OCI-LY3 (cell line): Measurements from ENCODE around the gene ATF3.

ENCODE experiments used
- H2AFZ ChIP-seq: fragments of 200-600, 300-600 bp; shearing (Covaris generic); 2 replicates; pipeline ENCODE4 v1.6.0; 2014; ENCODE audit warnings: antibody characterized with exemption, low read depth, low read length
- H3K27ac ChIP-seq: fragments of 200-600, 300-600 bp; sonication (generic); 2 replicates; pipeline ENCODE4 v1.5.1; 2014; ENCODE audit warnings: mild to moderate bottlenecking, low read length, moderate library complexity, mixed read lengths
- H3K27me3 ChIP-seq: fragments of 200-600, 300-600 bp; sonication (generic); 2 replicates; pipeline ENCODE4 v1.6.1; 2014; ENCODE audit warnings: low read depth, low read length, mixed read lengths
- H3K36me3 ChIP-seq: fragments of 200-600, 300-600 bp; sonication (generic); replicated peaks from 2 replicates; pipeline ENCODE3; 2014; ENCODE audit warnings: low read depth, low read length, mixed read lengths
- H3K4me1 ChIP-seq: fragments of 300-600, 200-600 bp; sonication (generic); 2 replicates; pipeline ENCODE4 v1.6.1; 2014; ENCODE audit warnings: low read length, mixed read lengths
- H3K4me2 ChIP-seq: fragments of 200-600, 300-600 bp; sonication (generic); 2 replicates; pipeline ENCODE4 v1.6.1; 2014; ENCODE audit warnings: low read length, mixed read lengths
- H3K4me3 ChIP-seq: fragments of 300-600, 200-600 bp; sonication (generic); 2 replicates; pipeline ENCODE4 v1.5.1; 2014; ENCODE audit warnings: antibody characterized with exemption, mild to moderate bottlenecking, low read length, moderate library complexity
- H3K79me2 ChIP-seq: fragments of 300-600, 200-600 bp; shearing (Covaris generic); 2 replicates; pipeline ENCODE4 v1.6.1; 2014; ENCODE audit warnings: mild to moderate bottlenecking, low read length, mixed read lengths
- H3K9ac ChIP-seq: fragments of 300-600, 200-600 bp; shearing (Covaris generic); 2 replicates; pipeline ENCODE4 v1.6.0; 2014; ENCODE audit warnings: mild to moderate bottlenecking, low read length, moderate library complexity
- H3K9me3 ChIP-seq: fragments of 200-600, 300-600 bp; shearing (Covaris generic); 2 replicates; pipeline ENCODE4 v1.6.1; 2014; ENCODE audit warnings: low read length, mixed read lengths; ENCODE audit not compliant: insufficient read depth
- H4K20me1 ChIP-seq: fragments of 200-600, 300-600 bp; sonication (generic); 2 replicates; pipeline ENCODE4 v1.6.1; 2016; ENCODE audit warnings: low read length, mixed read lengths; ENCODE audit not compliant: insufficient read depth
- EZH2phosphoT487 ChIP-seq: fragments of 200-600 bp; shearing (Covaris generic); IDR thresholded peaks from 2 replicates; pipeline ENCODE4 v1.6.1; 2018; ENCODE audit warnings: antibody characterized with exemption, mixed run types, low read depth
- TF ChIP-seq, protein P1 (sequence below): fragments of 200-600, 300-600 bp; sonication (generic); IDR thresholded peaks from 2 replicates; pipeline ENCODE4 v1.5.1; 2014; ENCODE audit warnings: antibody characterized with exemption, low read length, low read depth

The ATF3 gene

GRCh38 chr1:212624976-212625501 lies 16.5 kb downstream of the ATF3 start:
- no peak overlapping the region for H3K4me3 ChIP-seq
- no peak overlapping the region for H3K4me2 ChIP-seq
- peaks cover 23% of the 10 kb centered on the region for H4K20me1 ChIP-seq
- no peak overlapping the region for H2AFZ ChIP-seq
- H3K4me1 ChIP-seq = peaks cover 7% of the 10 kb centered on the region
- no peak for TF ChIP-seq EZH2phosphoT487
- TF ChIP-seq, protein P1, sequence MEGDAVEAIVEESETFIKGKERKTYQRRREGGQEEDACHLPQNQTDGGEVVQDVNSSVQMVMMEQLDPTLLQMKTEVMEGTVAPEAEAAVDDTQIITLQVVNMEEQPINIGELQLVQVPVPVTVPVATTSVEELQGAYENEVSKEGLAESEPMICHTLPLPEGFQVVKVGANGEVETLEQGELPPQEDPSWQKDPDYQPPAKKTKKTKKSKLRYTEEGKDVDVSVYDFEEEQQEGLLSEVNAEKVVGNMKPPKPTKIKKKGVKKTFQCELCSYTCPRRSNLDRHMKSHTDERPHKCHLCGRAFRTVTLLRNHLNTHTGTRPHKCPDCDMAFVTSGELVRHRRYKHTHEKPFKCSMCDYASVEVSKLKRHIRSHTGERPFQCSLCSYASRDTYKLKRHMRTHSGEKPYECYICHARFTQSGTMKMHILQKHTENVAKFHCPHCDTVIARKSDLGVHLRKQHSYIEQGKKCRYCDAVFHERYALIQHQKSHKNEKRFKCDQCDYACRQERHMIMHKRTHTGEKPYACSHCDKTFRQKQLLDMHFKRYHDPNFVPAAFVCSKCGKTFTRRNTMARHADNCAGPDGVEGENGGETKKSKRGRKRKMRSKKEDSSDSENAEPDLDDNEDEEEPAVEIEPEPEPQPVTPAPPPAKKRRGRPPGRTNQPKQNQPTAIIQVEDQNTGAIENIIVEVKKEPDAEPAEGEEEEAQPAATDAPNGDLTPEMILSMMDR = no peak
- no peak overlapping the region for H3K9ac ChIP-seq
- H3K27ac ChIP-seq = no peak overlapping the region
- peaks cover 24% of the 10 kb centered on the region for H3K36me3 ChIP-seq
- H3K79me2 ChIP-seq = 0 out of 2 replicates have a peak, but pooled peaks cover 3% of the 10 kb centered on the region
- no peaks in the 10 kb centered on the region for H3K9me3 ChIP-seq
- H3K27me3 ChIP-seq = no peaks in the 10 kb centered on the region

DNA sequence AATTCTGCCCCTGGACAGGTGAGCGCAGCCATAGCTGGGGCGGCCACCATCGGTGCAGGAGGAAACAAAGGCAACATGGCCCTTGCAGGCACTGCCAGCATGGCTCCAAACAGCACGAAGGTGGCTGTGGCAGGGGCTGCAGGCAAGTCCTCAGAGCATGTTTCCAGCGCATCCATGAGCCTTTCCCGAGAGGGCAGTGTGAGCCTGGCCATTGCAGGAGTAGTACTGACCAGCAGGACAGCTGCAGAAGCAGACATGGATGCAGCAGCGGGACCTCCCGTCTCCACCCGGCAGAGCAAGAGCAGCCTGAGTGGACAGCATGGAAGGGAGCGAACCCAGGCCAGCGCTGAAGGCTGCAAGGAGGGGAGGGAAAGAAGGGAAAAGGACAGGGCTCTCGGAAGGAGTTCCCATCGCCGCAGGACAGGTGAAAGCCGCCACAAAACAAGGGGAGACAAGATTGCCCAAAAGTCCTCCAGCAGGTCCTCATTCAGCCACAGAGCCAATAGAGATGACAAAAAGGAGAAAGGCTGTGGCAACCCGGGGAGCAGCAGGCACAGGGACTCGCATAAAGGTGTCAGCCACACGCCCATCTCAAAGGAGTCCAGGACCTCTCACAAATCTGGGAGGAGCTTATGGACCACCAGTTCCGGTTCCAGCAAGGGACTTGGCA lies 17.4 kb downstream of the ATF3 start:
- no peak for TF ChIP-seq EZH2phosphoT487
- TF ChIP-seq, protein P1 = no peak
- H4K20me1 ChIP-seq = peaks cover 14% of the 10 kb centered on the region
- peaks cover 15% of the 10 kb centered on the region for H3K4me1 ChIP-seq
- no peaks in the 10 kb centered on the region for H3K9me3 ChIP-seq
- no peaks in the 10 kb centered on the region for H3K79me2 ChIP-seq
- H3K27me3 ChIP-seq = no peaks in the 10 kb centered on the region
- no peak overlapping the region for H3K27ac ChIP-seq
- no peak overlapping the region for H2AFZ ChIP-seq
- H3K9ac ChIP-seq = no peak overlapping the region
- no peak overlapping the region for H3K4me3 ChIP-seq
- H3K4me2 ChIP-seq = no peak overlapping the region
- peaks cover 15% of the 10 kb centered on the region for H3K36me3 ChIP-seq

DNA sequence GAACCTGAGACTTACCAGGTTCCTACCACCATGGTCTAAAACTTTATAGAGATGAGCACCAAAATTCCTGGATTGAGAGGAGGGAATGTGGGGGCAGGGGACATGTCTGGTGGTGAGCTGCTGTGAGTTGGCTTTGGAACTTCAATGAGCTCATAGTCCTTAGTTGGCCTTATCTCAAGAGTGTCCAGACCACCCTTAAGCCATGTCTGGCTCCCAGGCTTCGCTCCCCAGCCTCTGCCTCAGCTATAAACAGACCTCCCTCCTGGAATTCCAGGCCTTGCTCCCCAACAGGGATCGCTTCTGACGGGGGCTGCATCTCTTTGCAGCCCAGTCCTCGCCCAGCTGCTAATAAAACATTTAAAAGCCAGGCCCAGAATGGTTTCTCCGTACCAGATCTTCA lies 19.5 kb downstream of the ATF3 start:
- Histone ChIP-seq H3K4me1 (peaks cover 33% of the 10 kb centered on the region), H3K9me3 (no peaks in the 10 kb centered on the region), H3K36me3 (peaks cover 4% of the 10 kb centered on the region), H3K27ac (no peak overlapping the region), H2AFZ (no peak overlapping the region), H3K4me3 (no peak overlapping the region), H3K4me2 (no peak overlapping the region), H3K79me2 (no peaks in the 10 kb centered on the region), H3K9ac (no peak overlapping the region), H4K20me1 (no peaks in the 10 kb centered on the region), H3K27me3 (no peaks in the 10 kb centered on the region)
- TF ChIP-seq, protein P1 = no peak
- no peak for TF ChIP-seq EZH2phosphoT487

DNA sequence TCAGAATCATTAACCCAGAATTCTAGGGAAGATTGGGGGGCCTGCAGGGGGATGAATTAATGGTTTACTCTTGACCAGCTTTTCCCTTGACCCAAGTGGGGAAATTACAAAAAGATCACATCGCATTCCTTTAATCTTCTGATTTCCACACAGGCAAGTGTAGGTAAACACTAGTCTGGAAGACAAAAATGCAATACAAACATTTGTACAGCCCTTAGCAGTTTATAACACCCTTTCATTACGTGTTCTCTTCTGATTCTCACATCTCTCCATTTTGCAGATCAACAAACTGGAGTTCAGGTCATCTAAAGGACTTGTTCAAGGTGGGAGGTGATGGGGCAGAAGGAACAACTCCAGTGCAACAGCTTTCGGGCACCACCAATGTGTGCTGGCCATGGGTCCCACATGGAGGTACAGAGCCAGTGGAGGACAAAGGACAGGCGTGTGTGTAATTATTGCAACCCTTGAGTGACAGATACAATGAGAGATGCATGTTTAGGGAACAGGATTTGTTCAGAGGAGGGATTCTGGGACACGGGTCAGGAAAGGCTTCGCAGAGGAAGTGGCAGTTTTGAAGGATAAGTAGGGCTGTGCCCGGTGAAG lies 20.4 kb downstream of the ATF3 start:
- Histone ChIP-seq H3K27ac (no peak overlapping the region), H3K9ac (no peak overlapping the region), H2AFZ (no peak overlapping the region), H3K4me2 (no peak overlapping the region), H3K36me3 (peaks cover 4% of the 10 kb centered on the region), H3K27me3 (no peaks in the 10 kb centered on the region), H3K4me3 (no peak overlapping the region), H4K20me1 (no peaks in the 10 kb centered on the region), H3K79me2 (no peaks in the 10 kb centered on the region), H3K9me3 (no peaks in the 10 kb centered on the region), H3K4me1 (peaks cover 41% of the 10 kb centered on the region)
- TF ChIP-seq, protein P1 = no peak
- TF ChIP-seq EZH2phosphoT487 = no peak
